ENCODE data around the gene DLG2. TPM values are rescaled to one million over a fixed set of nuclear protein-coding genes. Genes with fewer than 3 reads are reported as not detected.

The DLG2 gene
- total and polyA plus RNA-seq, 2 of the 8 experiments (the other 6 are each of a cell fraction or from before 2014, with no cell fraction given), result 1.7 to 14.3 TPM

- TF ChIP-seq ATF3 (IDR thresholded peaks at IDR 0.05; ENCODE audit: insufficient read depth, low read depth, low read length) (no peak), SP2 (IDR thresholded peaks at IDR 0.05; ENCODE audit: low read length) (no peak), KDM5A (IDR thresholded peaks at IDR 0.05; ENCODE audit: low read length) (no peak), BACH1 (IDR thresholded peaks at IDR 0.05; ENCODE audit: low read length) (no peak), RFX5 (IDR thresholded peaks at IDR 0.05; ENCODE audit: borderline replicate concordance, low read depth, low read length) (no peak)
Observed at GRCh38 chr11:83914995-83915394, 1712.1 kb downstream of the DLG2 start (continued).
